AML-193 (cell line): ENCODE results near the gene ADAMTS7.
"Not testable (repeated sequence)": the region's sequence is repeated elsewhere in the genome, so short reads cannot be mapped to it uniquely, and the experiment has no call there.

Experiments used
- DNase-seq, 2 experiments: peaks; one replicate each; lab custom pipeline; 2025; lab: John Stamatoyannopoulos, UW

ADAMTS7 gene

GRCh38 chr15:78831229-78832207 lies 20.3 kb upstream of the ADAMTS7 start:
- DNase-seq: no peak

- no peak for DNase-seq
These were observed 19.4 kb upstream of the ADAMTS7 start for GRCh38 chr15:78830514-78831228.

GRCh38 chr15:78828920-78829319 lies 17.7 kb upstream of the ADAMTS7 start:
- DNase-seq: no peak

- no peak for DNase-seq
These were observed 11.2 kb upstream of the ADAMTS7 start for GRCh38 chr15:78822514-78822913.

GRCh38 chr15:78811825-78812183 lies 540 bp upstream of the ADAMTS7 start:
- DNase-seq: no peak

GRCh38 chr15:78810362-78811123 lies 721 bp downstream of the ADAMTS7 start:
- no peak for DNase-seq

GRCh38 chr15:78810003-78810361 lies 1.3 kb downstream of the ADAMTS7 start:
- DNase-seq: no peak

GRCh38 chr15:78808550-78808949 lies 2.7 kb downstream of the ADAMTS7 start:
- peak; percentile 22 to 58 for DNase-seq

GRCh38 chr15:78807359-78807758 lies 3.9 kb downstream of the ADAMTS7 start:
- DNase-seq: no peak

GRCh38 chr15:78804391-78804792 lies 6.9 kb downstream of the ADAMTS7 start:
- DNase-seq: no peak

- no peak for DNase-seq
These were observed 10.5 kb downstream of the ADAMTS7 start for GRCh38 chr15:78800806-78801205.

GRCh38 chr15:78800189-78800588 lies 11.1 kb downstream of the ADAMTS7 start:
- no peak for DNase-seq

GRCh38 chr15:78799102-78799501 lies 12.2 kb downstream of the ADAMTS7 start:
- not testable (repeated sequence) for DNase-seq

GRCh38 chr15:78798355-78798754 lies 12.9 kb downstream of the ADAMTS7 start:
- DNase-seq: not testable (repeated sequence)

- no peak for DNase-seq
These were observed 13.3 kb downstream of the ADAMTS7 start for GRCh38 chr15:78797951-78798350.

GRCh38 chr15:78796510-78796909 lies 14.8 kb downstream of the ADAMTS7 start:
- DNase-seq: no peak

- DNase-seq: no peak
These were observed 16.2 kb downstream of the ADAMTS7 start for GRCh38 chr15:78795043-78795442.

GRCh38 chr15:78794446-78794845 lies 16.8 kb downstream of the ADAMTS7 start:
- not testable (repeated sequence) for DNase-seq

- DNase-seq: no peak
These were observed 19.9 kb downstream of the ADAMTS7 start for GRCh38 chr15:78791357-78791756.

GRCh38 chr15:78790027-78790426 lies 21.2 kb downstream of the ADAMTS7 start:
- DNase-seq: no peak

- no peak for DNase-seq
These were observed 21.6 kb downstream of the ADAMTS7 start for GRCh38 chr15:78789615-78790014.

GRCh38 chr15:78788016-78788660 lies 23.1 kb downstream of the ADAMTS7 start:
- DNase-seq: no peak
